ENCODE results near the gene VLDLR. TPM values are rescaled to one million over a fixed set of nuclear protein-coding genes. Genes with fewer than 3 reads are reported as not detected.

Gene VLDLR
- total and polyA plus RNA-seq, 2 of the 13 experiments (the other 11 are each of a cell fraction or from before 2014, with no cell fraction given) = 3.4 to 10.5 TPM

- peaks cover 0 to under 1% of the 10 kb centered on the region in 2 experiments; a peak in 2 of 5 replicates for H3K27me3 ChIP-seq (ENCODE audit: control insufficient read depth in 1 of 2, insufficient read depth in 2 of 2, low read length in 2 of 2)
- 80% methylated on average over 5 of the region's 5 CpGs for WGBS (ENCODE audit: low lambda C conversion rate)
- H2AFZ ChIP-seq (ENCODE audit: low read length) = no peak overlapping the region
- no TSS peak for BruUV-seq (replicated peaks)
- H3K9me3 ChIP-seq (ENCODE audit: low read length) = no peaks in the 10 kb centered on the region
- FAIRE-seq (no peak), ATAC-seq (no peak), DNase-seq (ENCODE audit: low spot score) (no peak)
- POLR2A ChIA-PET = no interaction called here
- H3K9ac ChIP-seq (ENCODE audit: insufficient read depth, low read depth, low read length) = no peak overlapping the region
- no peak overlapping the region for H3K4me3 ChIP-seq (replicated peaks in 1 of 3; ENCODE audit: insufficient read depth in 1 of 3, low read depth in 2 of 3, low read length in 3 of 3)
- H3K4me1 ChIP-seq (ENCODE audit: insufficient read depth, low read length) = peaks cover 3% of the 10 kb centered on the region
- TF ChIP-seq HIC2 (CRISPR knock-in tag; IDR thresholded peaks at IDR 0.05; ENCODE audit: low read depth) (no peak), ZFP36 (IDR thresholded peaks at IDR 0.05; ENCODE audit: borderline replicate concordance, low read depth, low read length, partially characterized antibody) (no peak), ZMYM3 (CRISPR knock-in tag; IDR thresholded peaks at IDR 0.05) (no peak), ZNF34 (CRISPR knock-in tag; IDR thresholded peaks at IDR 0.05; ENCODE audit: borderline replicate concordance) (no peak), FLYWCH1 (CRISPR knock-in tag; IDR thresholded peaks at IDR 0.05) (no peak), TEAD2 (CRISPR knock-in tag; IDR thresholded peaks at IDR 0.05) (no peak), EHMT2 (IDR thresholded peaks at IDR 0.05; ENCODE audit: borderline replicate concordance, low read depth, low read length) (no peak), ATF7-NPFF (CRISPR knock-in tag; IDR thresholded peaks at IDR 0.05; ENCODE audit: low read depth) (no peak), ZNF546 (CRISPR knock-in tag; conservative IDR thresholded peaks at IDR 0.05) (no peak), KLF9 (CRISPR knock-in tag; IDR thresholded peaks at IDR 0.05; ENCODE audit: low read depth) (no peak), BRCA1 (CRISPR knock-in tag; IDR thresholded peaks at IDR 0.05) (no peak)
- TF ChIP-seq, protein P1, sequence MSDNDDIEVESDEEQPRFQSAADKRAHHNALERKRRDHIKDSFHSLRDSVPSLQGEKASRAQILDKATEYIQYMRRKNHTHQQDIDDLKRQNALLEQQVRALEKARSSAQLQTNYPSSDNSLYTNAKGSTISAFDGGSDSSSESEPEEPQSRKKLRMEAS (IDR thresholded peaks at IDR 0.05) = no peak
- TF ChIP-seq, protein P2, sequence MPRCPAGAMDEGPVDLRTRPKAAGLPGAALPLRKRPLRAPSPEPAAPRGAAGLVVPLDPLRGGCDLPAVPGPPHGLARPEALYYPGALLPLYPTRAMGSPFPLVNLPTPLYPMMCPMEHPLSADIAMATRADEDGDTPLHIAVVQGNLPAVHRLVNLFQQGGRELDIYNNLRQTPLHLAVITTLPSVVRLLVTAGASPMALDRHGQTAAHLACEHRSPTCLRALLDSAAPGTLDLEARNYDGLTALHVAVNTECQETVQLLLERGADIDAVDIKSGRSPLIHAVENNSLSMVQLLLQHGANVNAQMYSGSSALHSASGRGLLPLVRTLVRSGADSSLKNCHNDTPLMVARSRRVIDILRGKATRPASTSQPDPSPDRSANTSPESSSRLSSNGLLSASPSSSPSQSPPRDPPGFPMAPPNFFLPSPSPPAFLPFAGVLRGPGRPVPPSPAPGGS (CRISPR knock-in tag; IDR thresholded peaks at IDR 0.05) = no peak
- TF ChIP-seq, protein P3, sequence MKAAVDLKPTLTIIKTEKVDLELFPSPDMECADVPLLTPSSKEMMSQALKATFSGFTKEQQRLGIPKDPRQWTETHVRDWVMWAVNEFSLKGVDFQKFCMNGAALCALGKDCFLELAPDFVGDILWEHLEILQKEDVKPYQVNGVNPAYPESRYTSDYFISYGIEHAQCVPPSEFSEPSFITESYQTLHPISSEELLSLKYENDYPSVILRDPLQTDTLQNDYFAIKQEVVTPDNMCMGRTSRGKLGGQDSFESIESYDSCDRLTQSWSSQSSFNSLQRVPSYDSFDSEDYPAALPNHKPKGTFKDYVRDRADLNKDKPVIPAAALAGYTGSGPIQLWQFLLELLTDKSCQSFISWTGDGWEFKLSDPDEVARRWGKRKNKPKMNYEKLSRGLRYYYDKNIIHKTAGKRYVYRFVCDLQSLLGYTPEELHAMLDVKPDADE (CRISPR knock-in tag; IDR thresholded peaks at IDR 0.05) = no peak
- no peaks in the 10 kb centered on the region for H3K36me3 ChIP-seq (replicated peaks in 1 of 2; ENCODE audit: control insufficient read depth in 1 of 2, insufficient read depth in 2 of 2, low read length in 2 of 2)
- no peaks in the 10 kb centered on the region for H3K79me2 ChIP-seq (ENCODE audit: insufficient read depth, low read length)
- in situ Hi-C loops (cut with HindIII; ENCODE audit: extremely low pct_ligation_motif_present, low pct_unique_long_range_greater_than_20kb) (no loop called here), intact Hi-C loops (cut with micrococcal nuclease; ENCODE audit: unreplicated experiment) (no loop called here)
- H3K27ac ChIP-seq (ENCODE audit: extremely low read length, insufficient read depth, low read length) = no peak overlapping the region
- H4K20me1 ChIP-seq (ENCODE audit: insufficient read depth, low read length) = no peaks in the 10 kb centered on the region
- CTCF ChIA-PET (ENCODE audit: low intra/inter-chr PET ratio, low total read pairs) = no interaction called here
- H3K4me2 ChIP-seq (ENCODE audit: low read depth, low read length) = no peak overlapping the region
Observed at GRCh38 chr9:2628919-2629318, 7.3 kb downstream of the VLDLR start.
